Pancreas (tissue), 10 donors: ENCODE measurements around the gene KLF16. TPM values are rescaled to one million over a fixed set of nuclear protein-coding genes. Genes with fewer than 3 reads are reported as not detected.

Experiments used
- ATAC-seq, 4 donors: fragments of 200-7000 bp; cut with Tn5 transposase; one replicate each; pipeline versions ENCODE4 v1.8.0 to v1.9.1; 2020; ENCODE audit warnings: mild to moderate bottlenecking in 4 of 4, moderate library complexity in 4 of 4
- DNase-seq, 6 donors: peaks; one replicate each; pipeline ENCODE4 v3.0.0-alpha.2; 2020
- FAIRE-seq: peaks from 2 replicates; lab custom pipeline; 2012; peaks lifted over from hg19 to GRCh38; lab: Jason Lieb, UNC
- H3K27ac ChIP-seq, 4 donors: fragments of 200-600 bp; sonication (generic); 1 replicate in 3 of 4; 2 replicates in 1 of 4; pipeline versions ENCODE4 v1.5.0 to v1.8.0; 2020
- H3K27me3 ChIP-seq, 4 donors: fragments of 200-600 bp; one replicate each; pipeline ENCODE4 v1.8.0; 2021
- H3K36me3 ChIP-seq, 3 donors: fragments of 200-600 bp; sonication (generic) in 1 of 3; one replicate each; pipeline versions ENCODE4 v1.5.0 to v1.8.0; 2020 to 2021
- H3K4me1 ChIP-seq, 3 donors: fragments of 200-600 bp; one replicate each; pipeline ENCODE4 v1.8.0; 2021
- H3K4me3 ChIP-seq, 4 donors: fragments of 200-600 bp; sonication (generic) in 2 of 4; one replicate each; pipeline versions ENCODE4 v1.5.0 to v1.8.0; 2020 to 2021
- H3K9me3 ChIP-seq, 4 donors: fragments of 200-600 bp; one replicate each; pipeline ENCODE4 v1.8.0; 2021
- CTCF ChIP-seq, 4 donors: fragments of 200-600 bp; sonication (generic) in 3 of 4; IDR thresholded peaks; one replicate each; pipeline versions ENCODE4 v1.5.0 to v1.8.0; 2021; ENCODE audit warnings: antibody characterized with exemption in 4 of 4
- WGBS, 2 donors: extraction: QIAGEN DNeasy Blood & Tissue Kit; methylation state at CpG; one replicate each; pipeline ENCODE4 v1.1.7; 2013; 5-methylcytosine and 5-hydroxymethylcytosine counted together
- intact Hi-C, 3 donors: fragments of 100-400 bp; cut with DNase I; formaldehyde crosslinking; loops; one replicate each; pipeline versions ENCODE4 v1.11.1 to v1.14.2; 2022
- polyA plus RNA-seq, 2 donors: library from polyadenylated mRNA; stranded (reverse); fragments of 200-250 nt; gene quantifications; one replicate each; pipeline ENCODE4 v1.2.3, GENCODE V29; 2013
- total RNA-seq, 6 donors: library from RNA; stranded (reverse); fragmentation: NEBNext Ultra II Directional in 4 of 6; extraction: Animal tissue kit (Norgen Biotek cat#: 25700) in 4 of 6; gene quantifications; one replicate each; pipeline versions ENCODE4 v1.2.1 to v1.2.4, GENCODE V29; 2021 to 2023
- donor health status: healthy with polysubstance abuse.
- donor health status: DM: no; HTN: no; CAD: no; lungs with moderate emphysema.
- donor health status: DM: no; HTN: no; CAD: no.
- donor health status: control.
- donor health status: control.
- donor health status: Bipolar disorder and iron deficiency.
- donor health status: DM: yes; HTN: yes; CAD: no.
- donor health status: DM: no; HTN: no; CAD: no.
- donor health status: DM: no; HTN: no; CAD: no.
- donor health status: DM: yes; HTN: yes; CAD: no.

The KLF16 gene
- total and polyA plus RNA-seq, 8 donors, result 4.3 to 10.4 (median 7.5) TPM

GRCh38 chr19:1859331-1859781 lies 4.0 kb downstream of the KLF16 start:
- Histone ChIP-seq H3K4me3 (no peak overlapping the region), H3K27ac (no peak overlapping the region)

GRCh38 chr19:1858412-1859081 lies 4.8 kb downstream of the KLF16 start:
- Histone ChIP-seq H3K27me3 (no peaks in the 10 kb centered on the region), H3K27ac (peak overlapping the region in 1 of 4 donors; percentile 82), H3K36me3 (no peaks in the 10 kb centered on the region), H3K9me3 (no peaks in the 10 kb centered on the region), H3K4me1 (peaks cover 0 to 26% (median 0%) of the 10 kb centered on the region in 3 donors), H3K4me3 (no peak overlapping the region)
- no peak for ATAC-seq
- no peak for TF ChIP-seq CTCF (IDR thresholded peaks at IDR 0.05)
- peak in 2 of 6 donors; percentile 23 to 38 for DNase-seq
- WGBS, 2 donors, result 73% methylated on average over 10 of the region's 10 CpGs
- intact Hi-C loops, result no loop called here
- FAIRE-seq, result no peak

More at GRCh38 chr19:1859331-1859781, 4.0 kb downstream of the KLF16 start:
- H3K27me3 ChIP-seq, result no peaks in the 10 kb centered on the region
- ATAC-seq (no peak), FAIRE-seq (no peak), DNase-seq (no peak)
- TF ChIP-seq CTCF (IDR thresholded peaks at IDR 0.05), result no peak
- H3K4me1 ChIP-seq, result peaks cover 0 to 26% (median 0%) of the 10 kb centered on the region in 3 donors
- intact Hi-C loops, result no loop called here
- no peaks in the 10 kb centered on the region for H3K36me3 ChIP-seq
- no peaks in the 10 kb centered on the region for H3K9me3 ChIP-seq
- WGBS, 2 donors, result 72 to 77% methylated on average over 18 of the region's 18 CpGs

- ATAC-seq, result no peak
- intact Hi-C loops, result no loop called here
- Histone ChIP-seq H3K4me1 (peaks cover 0 to 26% (median 0%) of the 10 kb centered on the region in 3 donors), H3K9me3 (no peaks in the 10 kb centered on the region), H3K36me3 (no peaks in the 10 kb centered on the region), H3K4me3 (peak overlapping the region in 2 of 4 donors; percentile 9 to 40), H3K27ac (peak overlapping the region; percentile 55 to 82 (median 72)), H3K27me3 (no peaks in the 10 kb centered on the region)
- WGBS, 2 donors, result 62 to 73% methylated on average over 15 to 16 of the region's 16 CpGs
- peak in 2 of 6 donors; percentile 19 to 27 for DNase-seq
- TF ChIP-seq CTCF (IDR thresholded peaks at IDR 0.05), result no peak
- FAIRE-seq, result no peak
Measured at GRCh38 chr19:1857648-1858326, 5.6 kb downstream of the KLF16 start.

- ATAC-seq (peak; percentile 30 to 66 (median 61)), FAIRE-seq (no peak), DNase-seq (peak in 5 of 6 donors; percentile 80 to 85 (median 82))
- Histone ChIP-seq H3K9me3 (no peaks in the 10 kb centered on the region), H3K27me3 (no peaks in the 10 kb centered on the region), H3K27ac (peak overlapping the region; percentile 55 to 82 (median 72)), H3K4me1 (peaks cover 0 to 26% (median 0%) of the 10 kb centered on the region in 3 donors), H3K4me3 (peak overlapping the region in 2 of 4 donors; percentile 16 to 40), H3K36me3 (no peaks in the 10 kb centered on the region)
- intact Hi-C loops, result no loop called here
- WGBS, 2 donors, result 40 to 41% methylated on average over 61 to 70 of the region's 73 CpGs
- TF ChIP-seq CTCF (IDR thresholded peaks at IDR 0.05), result no peak
Measured at GRCh38 chr19:1856698-1857603, 6.4 kb downstream of the KLF16 start.
